ENCODE measurements around the gene PRR36.

The PRR36 gene

GRCh38 chr19:7888826-7889217 is 14.6 kb upstream of the PRR36 start:
- peak; percentile 19 for DNase-seq (ENCODE audit: low spot score)
- TF ChIP-seq CTCF (IDR thresholded peaks at IDR 0.05; ENCODE audit: extremely low read depth, missing control alignments): no peak

GRCh38 chr19:7888145-7888825 is 14.1 kb upstream of the PRR36 start, which contains the start of gene LRRC8E:
LRRC8E (plus strand) TSS chr19:7888510; CDS start chr19:7895604, 7,094 bp downstream.
- DNase-seq (ENCODE audit: low spot score): peak; percentile 26
- TF ChIP-seq CTCF (IDR thresholded peaks at IDR 0.05; ENCODE audit: extremely low read depth, missing control alignments): no peak

- TF ChIP-seq CTCF (IDR thresholded peaks at IDR 0.05; ENCODE audit: extremely low read depth, missing control alignments): no peak
- DNase-seq (ENCODE audit: low spot score): no peak
These were observed 13.4 kb upstream of the PRR36 start for GRCh38 chr19:7887408-7888144.

GRCh38 chr19:7885818-7886217 is 11.6 kb upstream of the PRR36 start:
- DNase-seq (ENCODE audit: low spot score): no peak
- no peak for TF ChIP-seq CTCF (IDR thresholded peaks at IDR 0.05; ENCODE audit: extremely low read depth, missing control alignments)

- no peak for DNase-seq (ENCODE audit: low spot score)
- no peak for TF ChIP-seq CTCF (IDR thresholded peaks at IDR 0.05; ENCODE audit: extremely low read depth, missing control alignments)
These were observed 9.8 kb upstream of the PRR36 start for GRCh38 chr19:7883796-7884570.

- TF ChIP-seq CTCF (IDR thresholded peaks at IDR 0.05; ENCODE audit: extremely low read depth, missing control alignments): no peak
- DNase-seq (ENCODE audit: low spot score): no peak
These were observed 8.9 kb upstream of the PRR36 start for GRCh38 chr19:7883105-7883504.

GRCh38 chr19:7881910-7882309 is 7.7 kb upstream of the PRR36 start:
- TF ChIP-seq CTCF (IDR thresholded peaks at IDR 0.05; ENCODE audit: extremely low read depth, missing control alignments): no peak
- no peak for DNase-seq (ENCODE audit: low spot score)

All from GM20000 (cell line).